Stomach (tissue), 4 donors: Measurements from ENCODE around the gene TCIRG1.

Experiments
- CTCF ChIP-seq, 7 experiments: fragments of 450-650 bp in 4 of 7; fragments of 200-600 bp in 3 of 7; sonication (generic) in 3 of 7; IDR thresholded peaks; one replicate each; pipeline ENCODE4 v1.5.1; 2016 to 2019; ENCODE audit warnings: antibody characterized with exemption in 7 of 7, control low read depth in 2 of 7, mild to moderate bottlenecking in 1 of 7
- EP300 ChIP-seq: sonication (generic); formaldehyde crosslinking; IDR thresholded peaks from one replicate; pipeline ENCODE4 v1.6.1; 2017; ENCODE audit warnings: antibody characterized with exemption

GRCh38 chr11:68047437-68048290 is 8.8 kb downstream of the TCIRG1 start:
- TF ChIP-seq EP300 = no peak
- TF ChIP-seq CTCF (IDR thresholded peaks at IDR 0.05) = no peak
